ENCODE results near the gene VMO1.

VMO1 gene

DNA sequence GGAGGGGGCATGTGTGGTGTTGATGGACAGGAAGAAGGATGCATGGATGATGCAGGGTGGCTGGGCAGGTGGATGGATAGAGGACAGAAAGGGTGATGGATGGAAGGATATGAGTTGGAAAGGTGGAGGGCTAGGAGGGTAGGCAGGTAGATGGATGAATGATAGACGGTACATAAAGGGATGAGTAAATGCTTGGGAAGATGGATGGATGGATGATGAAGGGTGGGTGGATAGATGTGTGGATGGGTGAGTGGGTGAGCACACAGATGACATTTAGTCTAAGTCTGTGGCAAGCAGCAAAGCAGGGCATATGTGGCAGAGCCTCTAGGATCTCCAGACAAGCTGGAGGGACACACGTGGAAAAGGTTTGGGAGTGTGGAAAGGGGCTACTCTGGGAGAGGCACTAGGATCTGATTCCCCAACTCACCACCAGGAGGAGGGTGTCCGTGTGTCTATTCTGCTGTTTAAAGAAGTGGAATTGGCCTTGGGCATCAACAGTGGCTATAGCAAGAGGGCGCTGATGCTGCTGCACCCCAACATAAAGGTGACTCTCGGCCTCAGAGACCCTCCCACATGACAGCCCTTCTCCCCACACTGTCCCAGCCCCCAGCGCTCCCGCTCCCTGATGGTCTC lies 29.0 kb upstream of the VMO1 start:
- Histone ChIP-seq H3K9me3 (ENCODE audit: control insufficient read depth, low read length) (no peaks in the 10 kb centered on the region), H3K27ac (ENCODE audit: insufficient read depth, low read depth, low read length, poor library complexity, severe bottlenecking) (no peak overlapping the region), H3K36me3 (ENCODE audit: control insufficient read depth, insufficient read depth, low read length) (peaks cover 6% of the 10 kb centered on the region), H3K4me3 (ENCODE audit: insufficient read depth, low read depth, low read length) (no peak overlapping the region), H3K4me1 (ENCODE audit: control insufficient read depth, insufficient read depth, low read length) (no peaks in the 10 kb centered on the region), H3K27me3 (ENCODE audit: control insufficient read depth, insufficient read depth, low read length, poor library complexity, severe bottlenecking) (no peaks in the 10 kb centered on the region)
- 86 to 90% methylated on average over 7 of the region's 7 CpGs for WGBS, 2 experiments

DNA sequence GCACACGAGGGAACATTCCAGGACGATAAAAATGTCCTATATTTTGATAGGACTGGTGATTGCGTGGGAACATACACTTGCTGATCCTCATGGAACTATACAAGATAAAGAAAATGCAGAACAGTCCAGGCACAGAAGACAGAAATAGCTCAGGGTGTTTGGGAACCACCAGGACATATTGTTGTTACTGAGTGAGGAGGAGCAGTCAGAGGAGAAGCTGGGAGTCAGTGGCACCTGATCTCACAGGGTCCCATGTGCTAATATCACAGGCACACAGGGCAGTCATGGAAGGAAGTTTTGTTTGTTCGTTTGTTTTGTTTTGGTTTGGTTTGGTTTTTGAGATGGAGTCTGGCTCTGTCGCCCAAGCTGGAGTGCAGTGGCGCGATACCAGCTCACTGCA lies 26.5 kb upstream of the VMO1 start:
- 94 to 95% methylated on average over 7 of the region's 7 CpGs for WGBS, 2 experiments
- no peaks in the 10 kb centered on the region for H3K9me3 ChIP-seq (ENCODE audit: control insufficient read depth, low read length)
- no peak overlapping the region for H3K27ac ChIP-seq (ENCODE audit: insufficient read depth, low read depth, low read length, poor library complexity, severe bottlenecking)
- no peaks in the 10 kb centered on the region for H3K27me3 ChIP-seq (ENCODE audit: control insufficient read depth, insufficient read depth, low read length, poor library complexity, severe bottlenecking)
- H3K4me3 ChIP-seq (ENCODE audit: insufficient read depth, low read depth, low read length): no peak overlapping the region
- peaks cover 5% of the 10 kb centered on the region for H3K4me1 ChIP-seq (ENCODE audit: control insufficient read depth, insufficient read depth, low read length)
- H3K36me3 ChIP-seq (ENCODE audit: control insufficient read depth, insufficient read depth, low read length): no peaks in the 10 kb centered on the region

DNA sequence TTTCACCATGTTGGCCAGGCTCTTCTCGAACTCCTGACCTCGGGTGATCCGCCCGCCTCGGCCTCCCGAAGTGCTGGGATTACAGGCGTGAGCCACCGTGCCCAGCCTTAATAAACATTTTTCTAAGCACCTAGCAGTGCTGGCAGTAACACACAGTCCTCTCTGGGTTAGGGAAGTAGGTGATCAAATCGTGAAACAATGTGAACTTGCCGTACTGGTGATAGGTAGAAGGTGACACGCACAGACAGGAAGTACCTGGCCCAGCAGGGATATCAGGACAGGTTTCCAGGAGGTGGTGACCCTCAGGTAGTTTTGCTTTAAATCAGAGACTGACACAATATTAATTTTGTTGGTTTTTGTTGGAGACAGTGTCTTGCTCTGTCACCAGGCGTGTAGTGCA lies 25.3 kb upstream of the VMO1 start:
- Histone ChIP-seq H3K36me3 (ENCODE audit: control insufficient read depth, insufficient read depth, low read length) (no peaks in the 10 kb centered on the region), H3K4me3 (ENCODE audit: insufficient read depth, low read depth, low read length) (no peak overlapping the region), H3K27ac (ENCODE audit: insufficient read depth, low read depth, low read length, poor library complexity, severe bottlenecking) (no peak overlapping the region), H3K27me3 (ENCODE audit: control insufficient read depth, insufficient read depth, low read length, poor library complexity, severe bottlenecking) (no peaks in the 10 kb centered on the region), H3K9me3 (ENCODE audit: control insufficient read depth, low read length) (no peaks in the 10 kb centered on the region), H3K4me1 (ENCODE audit: control insufficient read depth, insufficient read depth, low read length) (peaks cover 5% of the 10 kb centered on the region)
- 93 to 95% methylated on average over 12 of the region's 12 CpGs for WGBS, 2 experiments

DNA sequence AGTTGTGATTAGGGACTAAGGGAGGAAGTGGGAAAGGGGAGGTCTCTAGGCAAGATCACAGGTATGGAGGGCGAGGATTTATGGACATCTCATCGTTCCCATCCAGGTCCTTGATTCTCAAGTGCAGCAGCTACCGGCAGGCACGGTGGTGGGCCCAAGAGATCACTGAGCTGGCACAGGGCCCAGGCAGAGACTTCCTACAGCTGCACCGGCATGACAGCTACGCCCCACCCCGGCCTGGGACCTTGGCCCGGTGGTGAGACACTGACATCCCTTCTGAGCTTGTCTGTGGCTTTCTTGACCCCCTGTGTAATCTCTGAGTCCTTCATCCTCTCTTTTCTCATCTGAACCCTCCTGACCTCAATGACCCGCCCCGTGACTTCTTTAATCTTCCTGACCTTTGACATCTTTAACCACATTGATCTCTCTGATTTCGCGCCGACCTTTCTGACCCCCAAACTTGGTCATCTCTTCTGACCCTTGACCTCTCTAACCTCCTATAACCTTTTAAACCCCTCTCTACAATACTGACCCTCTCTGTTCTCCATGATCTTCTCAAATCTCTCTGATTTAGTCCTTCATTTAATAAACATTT lies 24.6 kb upstream of the VMO1 start:
- WGBS, 2 experiments: 90 to 93% methylated on average over 13 of the region's 13 CpGs
- H3K4me3 ChIP-seq (ENCODE audit: insufficient read depth, low read depth, low read length): no peak overlapping the region
- H3K27me3 ChIP-seq (ENCODE audit: control insufficient read depth, insufficient read depth, low read length, poor library complexity, severe bottlenecking): no peaks in the 10 kb centered on the region
- peaks cover 5% of the 10 kb centered on the region for H3K4me1 ChIP-seq (ENCODE audit: control insufficient read depth, insufficient read depth, low read length)
- H3K9me3 ChIP-seq (ENCODE audit: control insufficient read depth, low read length): no peaks in the 10 kb centered on the region
- H3K36me3 ChIP-seq (ENCODE audit: control insufficient read depth, insufficient read depth, low read length): no peaks in the 10 kb centered on the region
- no peak overlapping the region for H3K27ac ChIP-seq (ENCODE audit: insufficient read depth, low read depth, low read length, poor library complexity, severe bottlenecking)

DNA sequence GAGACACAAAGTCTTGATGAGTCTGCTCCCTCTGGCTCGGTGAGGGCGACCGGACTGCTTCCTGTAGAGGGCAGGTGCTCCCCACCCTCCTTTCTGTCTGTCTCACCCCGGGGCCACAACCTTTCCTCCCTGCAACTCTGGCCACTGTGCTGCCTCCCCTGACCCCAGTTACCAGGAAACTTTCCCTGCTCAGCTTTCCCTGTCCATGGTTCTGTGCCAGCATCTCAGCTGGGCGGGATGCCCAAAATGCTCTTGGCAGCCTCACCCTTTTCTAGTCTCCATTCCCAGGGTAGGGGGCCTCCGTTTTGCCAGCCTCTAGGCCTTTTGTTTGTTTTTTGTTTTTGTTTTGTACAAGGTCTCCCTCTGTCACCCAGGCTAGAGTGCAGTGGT lies 22.2 kb upstream of the VMO1 start:
- Histone ChIP-seq H3K27ac (ENCODE audit: insufficient read depth, low read depth, low read length, poor library complexity, severe bottlenecking) (no peak overlapping the region), H3K36me3 (ENCODE audit: control insufficient read depth, insufficient read depth, low read length) (no peaks in the 10 kb centered on the region), H3K4me3 (ENCODE audit: insufficient read depth, low read depth, low read length) (no peak overlapping the region), H3K9me3 (ENCODE audit: control insufficient read depth, low read length) (no peaks in the 10 kb centered on the region), H3K4me1 (ENCODE audit: control insufficient read depth, insufficient read depth, low read length) (peaks cover 5% of the 10 kb centered on the region), H3K27me3 (ENCODE audit: control insufficient read depth, insufficient read depth, low read length, poor library complexity, severe bottlenecking) (no peaks in the 10 kb centered on the region)
- 89 to 91% methylated on average over 6 of the region's 6 CpGs for WGBS, 2 experiments

DNA sequence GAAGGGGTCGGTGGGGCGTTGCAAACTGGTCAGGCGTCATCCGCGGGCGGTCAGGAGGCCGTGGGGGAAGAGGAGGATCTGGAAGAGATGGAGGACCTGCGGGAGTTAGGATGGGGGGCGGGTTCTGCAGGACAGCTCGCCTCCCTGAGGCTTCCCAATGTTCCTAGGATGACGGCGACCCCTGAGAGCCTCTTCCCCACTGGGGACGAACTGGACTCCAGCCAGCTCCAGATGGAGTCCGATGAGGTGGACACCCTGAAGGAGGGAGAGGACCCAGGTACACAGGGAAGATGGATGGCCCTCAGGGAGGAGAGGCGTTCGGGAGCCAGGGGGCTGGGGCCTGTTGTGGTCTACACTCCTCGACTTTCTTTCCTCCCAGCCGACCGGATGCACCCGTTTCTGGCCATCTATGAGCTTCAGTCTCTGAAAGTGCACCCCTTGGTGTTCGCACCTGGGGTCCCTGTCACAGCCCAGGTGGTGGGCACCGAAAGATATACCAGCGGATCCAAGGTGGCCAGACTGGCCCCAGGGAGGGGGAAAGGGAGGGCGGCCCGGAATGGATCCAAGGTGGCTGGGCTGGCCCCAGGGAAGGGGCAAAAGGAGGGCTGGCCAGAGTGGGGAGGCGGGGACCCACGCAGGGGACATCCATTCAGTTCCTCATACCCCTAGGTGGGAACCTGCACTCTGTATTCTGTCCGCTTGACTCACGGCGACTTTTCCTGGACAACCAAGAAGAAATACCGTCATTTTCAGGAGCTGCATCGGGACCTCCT lies 21.6 kb upstream of the VMO1 start:
- Histone ChIP-seq H3K27ac (ENCODE audit: insufficient read depth, low read depth, low read length, poor library complexity, severe bottlenecking) (no peak overlapping the region), H3K4me3 (ENCODE audit: insufficient read depth, low read depth, low read length) (peak overlapping the region; percentile 71), H3K27me3 (ENCODE audit: control insufficient read depth, insufficient read depth, low read length, poor library complexity, severe bottlenecking) (no peaks in the 10 kb centered on the region), H3K36me3 (ENCODE audit: control insufficient read depth, insufficient read depth, low read length) (no peaks in the 10 kb centered on the region), H3K4me1 (ENCODE audit: control insufficient read depth, insufficient read depth, low read length) (peaks cover 5% of the 10 kb centered on the region), H3K9me3 (ENCODE audit: control insufficient read depth, low read length) (no peaks in the 10 kb centered on the region)
- 44 to 46% methylated on average over 32 of the region's 32 CpGs for WGBS, 2 experiments

DNA sequence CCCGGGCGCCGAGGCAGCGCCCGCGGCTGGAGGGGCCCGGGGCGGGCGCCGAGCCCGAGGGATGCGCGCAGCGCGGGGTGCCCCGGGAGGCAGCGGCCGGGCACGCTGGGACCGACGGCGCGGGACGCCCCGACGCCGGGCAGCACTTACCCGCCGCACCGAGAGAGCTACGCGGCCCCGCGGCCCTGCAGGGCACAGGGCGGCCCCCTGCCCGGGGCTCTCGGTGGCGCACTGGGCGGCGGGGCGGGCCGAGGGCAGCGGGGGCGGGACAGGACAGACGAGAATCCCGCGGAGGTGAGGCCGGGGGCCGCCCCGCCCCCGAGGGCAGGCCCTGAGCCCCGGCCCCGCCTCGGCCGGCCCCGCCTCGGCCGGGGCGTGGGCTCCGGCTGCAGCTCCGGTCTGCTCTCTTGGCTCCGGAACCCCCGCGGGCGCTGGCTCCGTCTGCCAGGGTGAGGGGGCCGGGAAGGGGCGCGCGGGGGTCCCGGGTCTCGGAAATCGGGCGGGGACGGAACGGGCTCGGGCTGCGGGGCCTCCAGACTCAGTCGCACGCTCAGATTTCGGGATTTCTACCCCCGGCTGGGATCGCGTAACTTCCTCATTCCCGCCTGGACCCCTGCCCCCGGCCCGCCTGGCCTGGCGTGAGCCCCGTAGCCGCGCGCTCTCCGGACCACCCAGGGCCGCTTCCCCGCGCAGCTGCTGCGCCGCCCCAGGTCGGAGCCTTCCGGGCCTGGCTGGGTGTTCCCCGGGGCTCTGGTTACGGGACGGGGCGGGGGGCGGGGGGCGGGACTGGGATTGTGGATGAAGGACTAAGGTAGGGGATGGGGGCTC lies 20.8 kb upstream of the VMO1 start, which contains the start of gene PLD2:
TSS of gene PLD2 (plus strand) at position 376 of the 828 bp plus-strand sequence. CDS start 621 bp downstream, outside the sequence.
- Histone ChIP-seq H3K27ac (ENCODE audit: insufficient read depth, low read depth, low read length, poor library complexity, severe bottlenecking) (no peak within 1 kb of the TSS), H3K9me3 (ENCODE audit: control insufficient read depth, low read length) (no peaks in the 10 kb centered on the region), H3K4me1 (ENCODE audit: control insufficient read depth, insufficient read depth, low read length) (peaks cover 5% of the 10 kb centered on the region), H3K36me3 (ENCODE audit: control insufficient read depth, insufficient read depth, low read length) (no peaks in the 10 kb centered on the region), H3K4me3 (ENCODE audit: insufficient read depth, low read depth, low read length) (peak within 1 kb of the TSS; percentile 71), H3K27me3 (ENCODE audit: control insufficient read depth, insufficient read depth, low read length, poor library complexity, severe bottlenecking) (no peaks in the 10 kb centered on the region)
- 0% methylated on average over 106 of the region's 106 CpGs for WGBS, 2 experiments

DNA sequence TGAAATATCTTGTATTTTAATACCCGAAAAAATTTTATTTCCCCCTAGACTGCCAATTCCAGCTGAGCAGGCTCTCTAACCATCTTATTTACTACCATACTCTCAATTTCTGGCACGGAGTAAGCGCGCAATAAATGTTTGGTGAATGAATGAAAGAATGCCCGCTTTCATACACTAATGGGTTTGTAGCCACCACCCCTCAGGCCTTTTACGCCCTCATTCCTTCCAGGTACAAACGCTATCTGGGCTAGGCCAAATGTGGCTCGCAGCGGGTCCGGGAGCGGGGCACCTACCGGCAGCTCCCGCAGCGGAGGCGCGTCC lies 20.3 kb upstream of the VMO1 start:
- H3K9me3 ChIP-seq (ENCODE audit: control insufficient read depth, low read length): no peaks in the 10 kb centered on the region
- H3K27me3 ChIP-seq (ENCODE audit: control insufficient read depth, insufficient read depth, low read length, poor library complexity, severe bottlenecking): no peaks in the 10 kb centered on the region
- H3K36me3 ChIP-seq (ENCODE audit: control insufficient read depth, insufficient read depth, low read length): no peaks in the 10 kb centered on the region
- no peak overlapping the region for H3K27ac ChIP-seq (ENCODE audit: insufficient read depth, low read depth, low read length, poor library complexity, severe bottlenecking)
- H3K4me3 ChIP-seq (ENCODE audit: insufficient read depth, low read depth, low read length): peak overlapping the region; percentile 71
- peaks cover 5% of the 10 kb centered on the region for H3K4me1 ChIP-seq (ENCODE audit: control insufficient read depth, insufficient read depth, low read length)
- 3 to 5% methylated on average over 15 to 16 of the region's 16 CpGs for WGBS, 2 experiments

DNA sequence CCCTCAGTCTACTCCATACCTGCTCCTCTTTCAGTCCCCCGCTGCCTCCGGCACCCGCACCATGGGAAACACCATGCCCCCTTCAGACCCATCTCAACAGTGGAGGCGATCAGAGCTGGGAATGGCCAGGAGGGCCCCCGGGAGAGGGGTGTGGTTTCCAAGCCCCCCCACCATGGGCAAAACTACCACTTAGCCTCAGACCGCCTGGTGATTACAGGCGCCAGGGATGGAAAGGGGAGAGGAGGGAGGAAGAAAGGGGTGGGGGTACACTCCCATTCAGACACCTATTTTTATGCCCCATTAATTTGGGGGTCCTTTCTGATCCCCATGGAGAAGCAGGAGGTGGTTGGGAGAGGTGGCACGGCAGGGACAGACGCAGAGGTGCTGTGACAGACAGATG lies 16.1 kb upstream of the VMO1 start, which contains the start of gene C17orf114:
TSS of gene C17orf114 (minus strand) at position 101 of the 400 bp plus-strand sequence.
- H3K36me3 ChIP-seq (ENCODE audit: control insufficient read depth, insufficient read depth, low read length): peaks cover 16% of the 10 kb centered on the region
- WGBS, 2 experiments: 86 to 87% methylated on average over 7 to 9 of the region's 9 CpGs
- no peaks in the 10 kb centered on the region for H3K4me1 ChIP-seq (ENCODE audit: control insufficient read depth, insufficient read depth, low read length)
- no peaks in the 10 kb centered on the region for H3K27me3 ChIP-seq (ENCODE audit: control insufficient read depth, insufficient read depth, low read length, poor library complexity, severe bottlenecking)
- no peaks in the 10 kb centered on the region for H3K9me3 ChIP-seq (ENCODE audit: control insufficient read depth, low read length)
- H3K27ac ChIP-seq (ENCODE audit: insufficient read depth, low read depth, low read length, poor library complexity, severe bottlenecking): no peak within 1 kb of the TSS
- no peak within 1 kb of the TSS for H3K4me3 ChIP-seq (ENCODE audit: insufficient read depth, low read depth, low read length)
